HG03460 (cell line): Measurements from ENCODE around the gene JAZF1.

ENCODE experiments used
- ATAC-seq: cut with Tn5 transposase; IDR thresholded peaks from one replicate; pipeline ENCODE4 v1.9.1; 2021; ENCODE audit not compliant: unreplicated experiment

Gene JAZF1

DNA sequence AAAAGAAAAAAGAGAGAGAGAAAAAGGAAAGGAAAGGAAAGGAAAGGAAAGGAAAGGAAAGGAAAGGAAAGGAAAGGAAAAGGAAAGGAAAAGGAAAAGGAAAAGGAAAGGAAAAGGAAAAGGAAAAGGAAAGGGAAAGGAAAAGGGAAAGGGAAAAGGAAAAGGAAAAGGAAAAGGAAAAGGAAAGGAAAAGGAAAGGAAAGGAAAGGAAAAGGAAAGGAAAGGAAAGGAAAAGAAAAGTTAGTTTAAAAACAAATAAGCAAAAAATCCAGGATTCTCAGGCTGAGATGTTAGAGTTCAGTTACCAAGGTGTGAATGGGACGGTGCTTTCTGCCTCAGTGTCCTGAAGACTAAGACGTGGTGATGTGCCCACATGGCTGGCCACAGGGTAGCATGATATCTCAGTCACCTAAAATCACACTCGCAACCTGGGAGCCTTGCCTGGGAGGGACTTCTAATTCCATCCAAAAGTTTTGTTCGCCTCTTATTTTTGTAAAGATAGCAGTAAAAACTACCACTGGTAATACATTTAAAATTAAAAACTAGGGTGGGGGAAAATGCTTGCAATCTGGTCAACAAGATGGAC lies 70.1 kb downstream of the JAZF1 start:
- no peak for ATAC-seq

DNA sequence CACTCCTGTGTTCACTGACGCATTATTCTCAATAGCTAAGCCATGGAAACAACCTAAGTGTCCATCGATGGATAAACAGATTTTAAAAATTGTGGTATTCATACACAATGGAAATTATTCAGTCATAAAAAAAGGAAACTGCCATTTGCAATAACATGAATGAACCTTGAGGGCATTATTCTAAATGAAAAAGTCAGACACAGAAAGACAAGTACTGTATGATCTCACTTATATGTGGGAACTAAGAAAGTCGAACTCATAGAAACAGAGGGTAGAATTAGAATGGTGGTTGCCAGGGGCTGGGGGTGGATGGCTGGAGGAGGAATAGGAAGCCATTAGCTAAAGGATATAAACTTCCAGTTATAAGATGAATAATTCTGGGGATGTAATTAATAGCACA lies 71.8 kb downstream of the JAZF1 start:
- ATAC-seq = no peak

DNA sequence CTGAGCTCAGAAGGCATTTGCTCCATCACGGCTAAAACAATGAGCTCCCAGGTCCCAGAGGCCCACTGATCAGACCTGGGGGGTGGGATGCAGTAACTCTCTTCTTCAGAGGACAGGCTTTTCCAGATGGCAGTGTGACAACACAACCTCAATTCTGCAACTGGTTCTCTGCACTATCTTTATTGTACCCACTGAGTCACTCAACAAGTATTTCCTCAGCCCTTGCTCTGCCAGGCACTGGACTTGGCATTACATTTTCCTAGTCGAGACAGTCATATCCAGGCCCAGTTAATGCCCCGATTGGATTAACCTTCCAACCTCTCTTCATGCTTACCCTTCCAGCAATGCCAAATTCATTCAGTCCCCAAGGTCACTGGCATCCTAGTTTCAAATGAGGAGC lies 72.6 kb downstream of the JAZF1 start:
- ATAC-seq = no peak

DNA sequence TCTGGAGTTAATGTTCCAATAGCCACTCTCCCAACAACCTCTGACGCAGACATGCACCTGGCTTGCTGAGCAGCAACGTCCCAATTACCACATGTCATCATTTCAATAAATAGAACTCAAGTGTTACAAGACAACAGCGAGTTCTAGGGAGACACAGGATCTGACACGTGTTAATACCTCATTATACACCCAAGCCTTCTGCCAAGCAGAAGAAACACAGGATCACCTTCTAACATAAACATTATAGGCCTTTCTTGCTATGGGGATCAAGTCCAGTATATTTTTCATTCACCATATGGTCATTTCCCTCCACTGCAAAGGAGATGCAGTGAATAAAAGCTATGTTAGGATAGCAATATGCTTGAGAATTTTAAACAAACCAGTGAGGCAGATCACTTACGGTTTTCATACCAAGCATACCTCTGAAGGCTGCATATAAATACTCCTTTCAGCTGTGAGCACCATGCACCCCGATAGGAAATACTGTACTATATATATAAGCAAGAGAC lies 74.2 kb downstream of the JAZF1 start:
- no peak for ATAC-seq

DNA sequence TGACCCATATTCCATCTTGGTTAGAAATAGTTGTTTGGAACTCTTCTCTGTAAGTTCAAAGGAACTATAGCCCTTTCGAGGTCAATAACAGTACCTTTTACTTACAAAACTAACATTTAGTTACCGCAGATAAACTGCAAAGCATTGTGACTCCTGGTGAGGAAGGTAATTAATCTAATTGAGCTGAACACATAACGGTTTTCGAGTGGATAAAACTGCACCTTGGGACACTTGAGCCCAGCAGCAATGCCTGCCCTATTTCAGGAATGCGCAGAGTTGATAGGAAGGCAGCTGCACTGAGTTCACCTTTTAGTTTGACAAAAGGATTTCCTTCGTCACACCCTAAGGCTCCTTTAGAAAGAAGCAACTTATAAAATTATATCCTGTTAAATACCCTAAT lies 75.4 kb downstream of the JAZF1 start:
- no peak for ATAC-seq

DNA sequence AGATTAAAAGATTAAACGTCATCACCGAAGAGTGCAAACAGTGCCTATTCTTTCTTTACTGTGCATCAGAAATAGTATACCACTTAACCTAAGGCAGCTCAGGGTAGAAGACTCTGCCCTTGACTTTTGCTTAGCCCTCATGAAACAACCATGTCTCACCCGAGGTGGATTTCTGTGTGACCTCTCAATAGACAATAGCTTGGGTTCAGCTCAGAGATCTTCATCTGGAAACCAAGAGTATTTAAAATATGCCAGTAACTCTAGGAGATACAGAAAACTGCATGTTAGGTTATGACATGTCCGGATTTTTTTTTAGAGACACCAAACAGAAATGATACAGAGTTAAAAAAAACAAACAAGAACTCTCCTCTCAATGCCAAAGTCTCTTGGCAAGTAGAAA lies 75.8 kb downstream of the JAZF1 start:
- ATAC-seq = no peak

DNA sequence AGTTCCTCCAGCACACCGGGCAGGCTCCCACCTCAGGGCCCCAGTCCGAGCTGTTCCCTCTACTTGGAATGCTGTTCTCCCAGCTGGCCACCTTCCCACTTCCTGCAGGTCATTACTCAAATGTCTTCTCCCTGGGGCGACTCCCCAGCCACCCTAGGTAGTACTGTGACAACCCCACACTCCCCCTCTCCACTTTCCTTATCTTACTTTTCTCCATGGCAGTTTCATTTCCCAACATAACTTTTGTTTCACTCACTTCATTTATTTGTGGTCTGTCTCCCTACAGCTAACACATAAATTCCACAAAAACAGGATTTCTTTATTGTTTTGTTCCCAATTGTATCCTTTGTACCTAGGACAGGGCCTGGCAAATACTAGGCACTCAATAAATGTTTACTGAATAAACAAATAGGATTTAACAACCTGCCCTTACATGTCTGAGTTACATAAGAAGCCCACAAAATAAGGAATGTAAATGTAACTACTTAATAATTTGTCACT lies 76.5 kb downstream of the JAZF1 start:
- no peak for ATAC-seq

DNA sequence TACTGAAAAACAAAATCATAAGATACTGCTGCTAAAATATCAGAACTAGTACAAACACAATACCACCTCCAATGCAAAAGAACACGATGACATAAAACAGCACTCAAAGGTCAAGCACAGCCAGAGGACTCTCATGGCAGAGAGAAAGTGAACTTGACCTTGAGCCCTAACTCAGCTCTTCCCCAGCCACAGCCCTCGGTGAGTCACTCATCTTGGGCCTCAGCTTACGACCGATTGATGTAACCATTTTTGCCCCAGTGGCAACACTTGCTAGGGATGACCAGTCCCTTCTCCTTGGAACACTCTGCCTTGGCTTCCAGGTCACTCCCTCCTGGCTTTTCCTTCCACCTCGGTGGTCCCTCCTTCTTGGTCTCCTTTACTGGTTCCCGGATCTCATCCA lies 77.8 kb downstream of the JAZF1 start:
- ATAC-seq = no peak

DNA sequence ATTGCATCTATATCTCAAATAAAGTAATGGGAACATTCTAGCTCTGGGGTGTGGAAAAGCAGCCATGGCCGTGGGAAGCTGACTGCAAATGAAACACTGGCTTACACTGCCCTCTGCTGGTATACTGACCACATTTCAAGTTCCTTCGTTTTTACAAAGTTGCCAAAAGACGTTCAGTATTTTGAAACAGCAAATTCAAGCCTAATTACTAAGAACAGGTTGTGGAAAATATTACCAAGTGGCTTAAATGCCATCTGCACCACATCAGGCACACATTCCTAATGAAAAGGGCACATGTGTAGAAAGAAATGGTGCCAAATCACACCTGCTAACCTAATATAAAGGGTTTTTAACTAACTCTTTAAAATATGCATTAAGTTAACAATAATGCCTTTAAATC lies 83.9 kb downstream of the JAZF1 start:
- no peak for ATAC-seq

DNA sequence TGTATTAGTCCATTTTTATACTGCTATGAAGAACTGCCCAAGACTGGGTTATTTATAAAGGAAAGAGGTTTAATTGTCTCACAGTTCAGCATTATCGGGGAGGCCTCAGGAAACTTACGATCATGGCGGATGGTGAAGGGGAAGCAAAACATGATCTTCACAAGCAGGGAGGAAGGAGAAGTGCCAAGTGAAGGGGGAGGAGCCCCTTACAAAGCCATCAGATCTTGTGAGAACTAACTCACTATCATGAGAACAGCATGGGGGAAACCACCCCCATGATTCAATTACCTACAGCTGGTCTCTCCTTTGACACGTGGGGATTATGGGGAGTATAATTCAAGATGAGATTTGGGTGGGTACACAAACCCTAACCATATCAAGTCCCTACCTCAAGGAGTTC lies 85.4 kb downstream of the JAZF1 start:
- no peak for ATAC-seq

DNA sequence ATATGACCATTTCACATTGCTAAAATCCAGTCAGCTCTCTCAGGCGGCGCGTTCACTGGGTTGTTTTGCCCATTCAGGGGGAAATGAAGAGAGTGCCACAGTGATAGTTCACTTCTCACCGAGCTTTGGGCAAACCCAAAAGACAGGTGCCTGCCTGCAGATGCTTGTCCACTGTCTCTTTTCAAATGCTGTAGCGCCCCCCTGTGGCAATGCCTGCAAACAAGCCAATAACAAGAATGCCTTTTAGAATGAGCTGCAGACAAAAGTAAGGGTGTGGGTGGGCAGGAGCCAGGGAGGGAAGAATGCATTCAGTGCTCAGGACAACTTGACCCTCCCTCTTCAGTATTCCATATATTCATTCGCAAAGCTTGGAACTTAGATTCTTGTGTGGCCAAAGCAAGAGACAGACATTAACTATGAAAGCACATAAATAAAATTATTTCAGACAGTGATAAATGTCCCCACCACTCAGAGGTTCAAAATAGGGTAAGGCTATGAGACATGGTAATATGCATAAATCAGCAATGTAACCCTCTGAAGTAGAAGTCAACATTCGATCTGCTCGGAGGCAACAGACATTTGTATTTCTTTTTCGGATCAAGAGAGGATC lies 86.9 kb downstream of the JAZF1 start:
- no peak for ATAC-seq

DNA sequence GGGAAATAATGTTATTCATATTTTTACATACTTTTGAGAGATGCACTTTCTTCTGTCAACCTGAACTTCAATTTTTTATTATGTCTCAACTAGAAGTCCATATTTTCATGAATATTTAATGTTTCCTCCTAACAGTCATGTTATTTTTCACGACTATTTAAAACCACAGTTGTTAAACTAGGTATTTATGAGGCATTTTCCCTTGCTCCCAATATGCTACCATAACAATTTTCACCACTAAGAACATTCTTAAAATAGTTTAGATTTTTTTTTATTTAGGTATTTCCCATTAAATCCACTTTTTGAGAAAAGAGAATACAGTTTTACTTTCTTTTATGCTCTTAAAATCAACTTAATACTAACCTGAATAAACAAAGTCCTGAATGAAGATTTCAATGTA lies 89.4 kb downstream of the JAZF1 start:
- ATAC-seq = no peak

DNA sequence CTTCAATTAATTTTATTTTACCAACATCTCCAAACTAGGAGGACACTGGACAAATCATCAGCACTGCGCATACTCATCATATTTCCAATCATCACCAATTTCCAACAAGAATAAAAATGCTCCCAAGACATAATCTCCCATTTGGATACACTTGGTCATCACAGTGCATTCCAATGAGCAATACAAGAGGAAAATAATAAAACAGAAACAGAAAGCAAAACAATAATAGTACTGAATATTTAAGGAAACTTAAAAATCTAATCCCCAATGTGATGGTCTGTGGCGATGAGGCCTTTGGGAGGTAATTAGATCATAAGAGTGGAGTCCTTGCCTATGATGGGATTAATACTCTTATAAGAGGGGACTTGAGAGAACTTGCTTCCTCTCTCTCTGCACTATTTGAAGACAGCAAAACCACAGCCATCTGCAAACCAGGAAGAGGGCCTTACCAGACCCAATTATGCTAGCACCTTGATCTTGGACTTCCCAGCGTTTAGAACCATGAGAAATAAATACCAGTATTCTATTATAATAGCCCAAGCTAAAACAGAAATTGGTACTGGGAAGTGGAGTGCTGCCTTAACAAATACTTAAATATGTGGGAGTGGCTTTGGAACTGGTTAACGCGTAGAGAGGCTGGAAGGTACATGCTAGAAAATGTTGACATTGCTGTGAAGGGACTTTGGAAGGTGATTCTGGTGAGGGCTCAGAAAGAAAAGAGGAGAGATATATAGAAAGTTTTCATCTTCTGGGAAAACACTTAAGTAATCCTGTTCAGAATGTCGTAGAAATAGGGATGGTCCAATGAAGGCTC lies 91.5 kb downstream of the JAZF1 start:
- no peak for ATAC-seq

DNA sequence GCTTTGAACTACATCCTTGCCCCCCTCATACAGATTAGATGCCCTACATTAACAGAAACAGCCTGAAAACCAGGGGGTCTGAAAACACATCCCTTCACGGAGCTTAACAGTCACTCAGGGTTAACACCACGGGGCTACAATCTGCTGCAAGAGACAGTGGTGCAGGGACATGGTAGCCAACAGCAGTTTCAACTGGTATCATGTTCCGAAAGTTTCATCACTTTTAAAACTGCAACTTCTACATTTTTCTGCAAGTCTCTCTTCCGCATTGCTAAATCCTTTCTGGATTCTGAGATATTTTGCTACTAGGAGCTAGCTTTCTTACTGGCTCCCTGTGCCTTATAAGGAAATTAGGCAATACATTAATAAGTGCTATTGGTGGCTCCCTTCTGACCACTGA lies 92.6 kb downstream of the JAZF1 start:
- no peak for ATAC-seq

DNA sequence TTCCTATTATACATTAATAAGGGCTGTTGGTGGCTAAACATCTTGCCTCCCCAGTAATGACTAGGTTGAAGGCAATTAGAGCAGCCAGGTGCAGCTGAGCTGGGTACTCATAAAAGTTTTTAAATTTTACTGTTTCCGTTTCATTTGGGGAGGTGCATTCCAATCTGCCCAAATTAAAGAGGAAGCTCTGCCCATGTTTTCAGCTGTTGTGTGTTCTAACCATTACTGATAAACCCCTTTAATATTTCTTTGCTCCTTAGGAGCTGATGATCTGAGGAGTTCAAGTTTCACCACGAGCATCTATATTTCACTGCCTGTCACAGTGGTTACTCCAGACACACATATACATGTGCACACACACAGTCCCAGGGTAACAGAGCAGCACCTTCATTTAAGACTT lies 94.4 kb downstream of the JAZF1 start:
- no peak for ATAC-seq

DNA sequence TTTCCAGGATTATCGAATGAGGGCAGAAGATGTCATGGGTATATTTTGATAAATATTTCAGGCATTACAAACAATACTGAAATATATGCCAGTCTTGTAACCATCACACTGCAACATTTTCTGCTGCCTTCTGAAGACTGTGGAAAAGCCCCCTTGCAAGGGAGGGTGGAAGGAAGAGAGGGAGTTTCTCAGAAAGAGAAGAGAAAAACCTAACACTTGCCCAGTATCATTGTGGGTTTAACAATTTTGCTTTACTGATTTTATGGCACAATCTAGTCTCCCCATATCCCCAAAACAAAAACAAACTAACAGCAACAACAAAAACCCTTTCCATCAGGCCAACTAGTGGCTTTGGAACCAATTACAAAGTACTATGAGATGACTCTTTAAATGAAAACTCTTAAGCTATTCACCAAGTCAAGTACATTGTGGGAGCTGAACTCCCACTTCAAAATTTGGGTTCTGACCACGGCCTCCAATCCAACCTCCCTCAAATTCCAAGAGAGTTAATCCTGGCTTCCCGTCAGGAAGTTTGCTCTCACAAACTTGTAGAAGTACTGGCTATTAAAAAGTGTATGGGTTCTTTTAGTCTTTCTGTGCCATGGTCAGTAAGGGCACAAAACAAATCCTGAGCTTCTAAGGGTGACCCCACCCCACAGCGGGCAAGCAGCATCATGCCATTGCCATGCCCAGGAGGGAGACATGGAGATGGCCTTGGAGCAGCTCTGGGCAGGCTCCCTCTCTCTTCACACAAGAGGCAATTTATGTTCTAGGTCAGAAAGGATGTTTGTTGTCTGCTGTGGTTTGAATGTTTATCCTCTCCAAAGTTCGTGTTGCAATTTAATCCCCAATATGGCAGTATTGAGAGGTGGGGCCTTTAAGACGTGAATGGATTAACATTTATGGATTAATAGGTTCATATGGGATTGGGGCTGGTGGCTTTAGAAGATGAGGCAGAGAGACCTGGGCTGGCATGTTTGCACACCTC lies 96.3 kb downstream of the JAZF1 start:
- no peak for ATAC-seq

DNA sequence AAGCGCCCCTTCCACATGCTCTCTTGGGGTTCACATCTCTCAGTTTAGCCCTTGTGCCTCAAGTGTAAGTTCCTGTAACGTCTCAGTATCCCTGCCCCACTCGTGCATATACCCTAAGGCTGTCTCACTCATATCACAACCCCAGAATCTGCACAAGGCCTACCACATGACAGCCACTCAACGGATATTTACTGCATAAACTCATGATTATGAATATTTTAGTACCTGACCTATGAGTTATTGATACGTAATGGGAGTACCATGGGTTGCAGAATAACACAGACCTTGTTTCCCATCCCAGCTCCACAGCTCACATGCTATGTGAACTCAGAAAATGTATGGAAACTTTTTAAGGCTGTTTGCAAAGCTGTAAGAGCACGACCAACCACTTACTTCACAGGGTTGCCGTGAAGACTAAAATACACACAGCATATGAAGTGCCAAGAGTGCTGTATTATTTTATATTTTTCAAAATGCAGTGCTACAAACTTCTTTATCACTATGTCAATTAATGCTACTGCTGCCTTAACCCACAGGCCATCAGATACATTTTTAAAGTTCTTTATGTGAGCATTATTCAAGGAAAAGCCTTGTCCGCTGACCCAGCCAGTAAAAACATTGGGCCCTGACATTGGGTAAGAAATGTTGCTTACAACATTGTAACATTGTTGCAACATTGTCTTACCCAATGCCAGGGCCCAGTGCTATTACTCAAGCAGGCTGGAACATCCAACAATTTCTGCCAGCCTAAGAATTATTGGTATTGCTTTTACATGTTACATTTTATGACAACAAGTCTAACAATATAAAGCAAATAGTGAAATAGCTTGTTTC lies 97.2 kb downstream of the JAZF1 start:
- ATAC-seq = no peak

DNA sequence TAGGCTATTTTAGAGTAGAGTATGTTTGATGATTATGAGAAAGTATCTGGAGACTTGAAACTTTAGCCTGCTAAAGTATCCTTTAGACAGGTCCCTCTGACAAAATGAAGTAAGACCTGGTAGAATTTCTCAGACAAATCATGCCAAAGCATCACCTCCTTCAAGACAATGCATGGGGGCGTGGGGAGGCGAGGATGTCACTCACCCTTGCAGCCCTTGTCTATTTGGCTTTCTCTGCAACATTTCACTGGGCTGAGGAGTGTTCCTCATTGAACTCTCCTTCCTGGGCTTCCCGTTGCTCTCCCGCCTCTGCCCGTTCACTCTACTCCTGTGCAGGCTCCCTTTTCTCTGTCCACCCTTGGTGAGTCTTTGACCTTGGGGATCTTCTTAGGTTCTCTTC lies 98.5 kb downstream of the JAZF1 start:
- ATAC-seq = no peak

DNA sequence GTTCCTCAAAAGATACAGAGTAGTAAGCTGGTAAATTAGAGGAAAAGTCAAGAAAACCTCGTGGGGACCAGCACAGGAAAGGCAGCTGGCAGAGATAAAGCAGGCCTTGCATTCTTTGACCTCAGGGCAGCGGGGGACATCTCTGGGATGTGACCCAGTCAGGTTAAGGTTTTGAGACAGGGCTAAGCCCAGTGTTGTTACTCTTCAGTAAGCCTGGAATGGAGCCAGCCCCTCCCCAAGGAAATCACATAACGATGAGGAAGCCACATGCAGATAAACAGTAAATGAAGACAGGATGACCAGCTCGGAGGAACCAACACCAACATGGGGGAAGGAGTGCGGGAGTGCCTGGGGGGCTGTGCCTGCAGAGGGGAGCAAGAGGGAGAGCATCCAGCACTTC lies 99.6 kb downstream of the JAZF1 start:
- no peak for ATAC-seq
